Endothelial cell of umbilical vein (primary cell): ENCODE results near the gene SUCNR1. TPM values are rescaled to one million over a fixed set of nuclear protein-coding genes. Genes with fewer than 3 reads are reported as not detected.

Experiments
- BruUV-seq: library from RNA; stranded (reverse); fragments of 400-500 nt; replicated peaks from 2 replicates; lab custom pipeline; 2021; lab: Mats Ljungman, UMichigan
- CTCF ChIA-PET: fragments of 300-600, 350-600 bp; sonication (Branson Sonifier 250); formaldehyde crosslinking; loops from one replicate; lab custom pipeline; 2021; ENCODE audit warnings: antibody characterized with exemption, inconsistent platforms; lab: Charles Lee
- POLR2A ChIA-PET: fragments of 300-600, 350-600 bp; sonication (Branson Sonifier 250); formaldehyde crosslinking; loops from one replicate; lab custom pipeline; 2021; ENCODE audit warnings: antibody characterized with exemption, inconsistent platforms; lab: Charles Lee
- DNase-seq: peaks from one replicate; pipeline ENCODE4 v3.0.0-alpha.2; 2011; ENCODE audit warnings: low read depth, low spot score
- FAIRE-seq: peaks from 2 replicates; lab custom pipeline; 2011; peaks lifted over from hg19 to GRCh38; lab: Jason Lieb, UNC
- H2AFZ ChIP-seq: 2 replicates; pipeline ENCODE4 v1.6.0; 2012; ENCODE audit warnings: low read depth, low read length, control low read depth, inconsistent platforms
- H3K27ac ChIP-seq: 2 replicates; pipeline ENCODE4 v1.5.1; 2011; ENCODE audit warnings: low read depth, mild to moderate bottlenecking, control low read depth, low read length, moderate library complexity; ENCODE audit not compliant: insufficient read depth
- H3K27me3 ChIP-seq, 2 experiments: 2 replicates each; pipeline versions ENCODE4 v1.6.0 to v1.6.1; 2011; ENCODE audit warnings: low read length in 2 of 2, mixed read lengths in 1 of 2; ENCODE audit not compliant: control insufficient read depth in 2 of 2, insufficient read depth in 2 of 2
- H3K36me3 ChIP-seq, 2 experiments: 2 replicates in 1 of 2; 3 replicates in 1 of 2; pipeline ENCODE4 v1.5.1; 2011; ENCODE audit warnings: low read length in 2 of 2, mild to moderate bottlenecking in 1 of 2, moderate library complexity in 1 of 2; ENCODE audit not compliant: control insufficient read depth in 2 of 2, insufficient read depth in 2 of 2; ENCODE audit errors: extremely low read depth in 1 of 2
- H3K4me1 ChIP-seq: 3 replicates; pipeline ENCODE4 v1.5.1; 2011; ENCODE audit warnings: mild to moderate bottlenecking, low read length; ENCODE audit not compliant: control insufficient read depth, insufficient read depth; ENCODE audit errors: extremely low read depth
- H3K4me2 ChIP-seq: 2 replicates; pipeline ENCODE4 v1.6.1; 2011; ENCODE audit warnings: low read length, control low read depth, mixed read lengths; ENCODE audit not compliant: insufficient read depth
- H3K4me3 ChIP-seq, 3 experiments: fragments of 200-600 bp in 1 of 3; sonication (generic), shearing (Covaris generic) in 1 of 3; replicated peaks in 1 of 3; 2 replicates each; pipeline ENCODE4 v1.5.1; 2011 to 2016; ENCODE audit warnings: control low read depth in 3 of 3, low read length in 3 of 3, mild to moderate bottlenecking in 2 of 3, inconsistent platforms in 1 of 3, low read depth in 1 of 3, moderate library complexity in 1 of 3; ENCODE audit not compliant: insufficient read depth in 1 of 3
- H3K79me2 ChIP-seq: 2 replicates; pipeline ENCODE4 v1.6.0; 2012; ENCODE audit warnings: low read length, inconsistent platforms; ENCODE audit not compliant: control insufficient read depth, insufficient read depth
- H3K9ac ChIP-seq: replicated peaks from 2 replicates; pipeline ENCODE3; 2011; ENCODE audit warnings: low read length, control low read depth; ENCODE audit not compliant: insufficient read depth; ENCODE audit errors: extremely low read depth
- H3K9me1 ChIP-seq: replicated peaks from 3 replicates; pipeline ENCODE4 v1.6.0; 2011; ENCODE audit warnings: mild to moderate bottlenecking, low read length; ENCODE audit not compliant: control insufficient read depth, insufficient read depth; ENCODE audit errors: extremely low read depth
- H3K9me3 ChIP-seq: replicated peaks from 2 replicates; pipeline ENCODE4 v1.5.1; 2012; ENCODE audit warnings: low read length, inconsistent platforms; ENCODE audit not compliant: control insufficient read depth, insufficient read depth
- H4K20me1 ChIP-seq: replicated peaks from 2 replicates; pipeline ENCODE3; 2011; ENCODE audit warnings: mild to moderate bottlenecking, low read length; ENCODE audit not compliant: control insufficient read depth, insufficient read depth; ENCODE audit errors: extremely low read depth
- CTCF ChIP-seq, 2 donors: IDR thresholded peaks; 1 replicate in 1 of 2; 2 replicates in 1 of 2; pipeline ENCODE4 v1.5.1; 2011; ENCODE audit warnings: low read length in 2 of 2, mild to moderate bottlenecking in 2 of 2, moderate library complexity in 2 of 2, control low read depth in 1 of 2, inconsistent platforms in 1 of 2, low read depth in 1 of 2; ENCODE audit not compliant: insufficient read depth in 1 of 2; ENCODE audit errors: extremely low read depth in 1 of 2
- EZH2 ChIP-seq: IDR thresholded peaks from 2 replicates; pipeline ENCODE4 v1.6.1; 2012; ENCODE audit warnings: borderline replicate concordance, low read depth, mild to moderate bottlenecking, moderate library complexity, low read length, inconsistent platforms; ENCODE audit not compliant: severe bottlenecking
- FOS ChIP-seq: IDR thresholded peaks from 2 replicates; pipeline ENCODE4 v1.6.1; 2011; ENCODE audit warnings: mild to moderate bottlenecking, low read length, moderate library complexity, borderline replicate concordance; ENCODE audit not compliant: insufficient read depth
- GATA2 ChIP-seq: IDR thresholded peaks from 2 replicates; pipeline ENCODE4 v1.7.0; 2011; ENCODE audit warnings: low read depth, mild to moderate bottlenecking, moderate library complexity, mixed read lengths, low read length; ENCODE audit not compliant: insufficient read length, insufficient read depth
- JUN ChIP-seq: IDR thresholded peaks from 2 replicates; pipeline ENCODE4 v1.6.1; 2011; ENCODE audit warnings: borderline replicate concordance, low read depth; ENCODE audit not compliant: insufficient read length, insufficient read depth
- MYC ChIP-seq: IDR thresholded peaks from one replicate; pipeline ENCODE4 v1.6.1; 2011; ENCODE audit warnings: mild to moderate bottlenecking, low read depth, low read length
- POLR2A ChIP-seq: IDR thresholded peaks from 2 replicates; pipeline ENCODE4 v1.6.1; 2012; ENCODE audit warnings: low read depth, mild to moderate bottlenecking, control low read depth, low read length
- POLR2AphosphoS5 ChIP-seq: IDR thresholded peaks from 2 replicates; pipeline ENCODE4 v1.6.1; 2012; ENCODE audit warnings: low read depth, mild to moderate bottlenecking, control low read depth, low read length, moderate library complexity; ENCODE audit not compliant: insufficient read depth
- dilution Hi-C: fragments of 300-500 bp; cut with MboI; formaldehyde crosslinking; loops from one replicate; pipeline ENCODE4 v1.15.0; 2019; ENCODE audit warnings: low sequenced_read_pairs; ENCODE audit not compliant: extremely low pct_ligation_motif_present
- intact Hi-C: fragments of 100-400 bp; cut with micrococcal nuclease; formaldehyde crosslinking; loops from one replicate; pipeline ENCODE4 v1.10.0; 2022
- polyA plus RNA-seq, 4 experiments: library from polyadenylated mRNA; depleted of rRNA in 3 of 4; stranded (reverse) in 3 of 4; unstranded in 1 of 4; fragments of >200 nt; gene quantifications; 2 replicates each; pipeline versions ENCODE4 v1.2.1 to v1.2.3, GENCODE V29; 2011 to 2012; ENCODE audit warnings: missing spikeins in 1 of 4
- total RNA-seq: library from RNA; stranded (reverse); gene quantifications from 2 replicates; pipeline ENCODE4 v1.2.3, GENCODE V29; 2021
- TF ChIP-seq, protein P1 (sequence below): IDR thresholded peaks from 2 replicates; pipeline ENCODE4 v1.6.1; 2011; ENCODE audit not compliant: insufficient read depth, insufficient read length

SUCNR1 gene
- total and polyA plus RNA-seq, 2 donors (not counting 3 experiments of a cell fraction or from before 2014, with no cell fraction given) = not detected

- Histone ChIP-seq H3K9me1 (no peaks in the 10 kb centered on the region), H3K4me1 (peaks cover 38% of the 10 kb centered on the region), H3K36me3 (no peaks in the 10 kb centered on the region), H4K20me1 (no peaks in the 10 kb centered on the region), H3K27me3 (no peaks in the 10 kb centered on the region), H3K79me2 (no peaks in the 10 kb centered on the region), H3K4me2 (peak overlapping the region; percentile 11), H3K27ac (no peak overlapping the region), H3K9me3 (no peaks in the 10 kb centered on the region), H2AFZ (peak overlapping the region; percentile 82), H3K9ac (no peak overlapping the region), H3K4me3 (no peak overlapping the region)
- no TSS peak for BruUV-seq
- dilution Hi-C loops (no loop called here), intact Hi-C loops (no loop called here)
- no peak for TF ChIP-seq POLR2AphosphoS5
- no peak for TF ChIP-seq JUN
- TF ChIP-seq, protein P1, sequence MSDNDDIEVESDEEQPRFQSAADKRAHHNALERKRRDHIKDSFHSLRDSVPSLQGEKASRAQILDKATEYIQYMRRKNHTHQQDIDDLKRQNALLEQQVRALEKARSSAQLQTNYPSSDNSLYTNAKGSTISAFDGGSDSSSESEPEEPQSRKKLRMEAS = no peak
- no peak for TF ChIP-seq POLR2A
- TF ChIP-seq GATA2 = no peak
- TF ChIP-seq MYC = no peak
- TF ChIP-seq EZH2 = no peak
- TF ChIP-seq CTCF (IDR thresholded peaks at IDR 0.05; ENCODE audit: extremely low read depth in 1 of 2, insufficient read depth in 1 of 2, low read depth in 1 of 2, low read length in 2 of 2) = no peak
- TF ChIP-seq FOS = no peak
- peak; percentile 21 for FAIRE-seq
- ChIA-PET CTCF (interaction anchor here (0.6 to 2.0 kb wide), 2 partner anchors 9 to 406 kb away, joined by 3 to 6 read pairs; partner anchors contain the start of gene IGSF10), POLR2A (no interaction called here)
- peak; percentile 39 for DNase-seq
Measured at GRCh38 chr3:151866711-151867410, 6.6 kb upstream of the SUCNR1 start.
